WTC11 (cell line): Measurements from ENCODE around the gene SORD. TPM values are rescaled to one million over a fixed set of nuclear protein-coding genes. Genes with fewer than 3 reads are reported as not detected.
"Not testable (repeated sequence)": the region's sequence is repeated elsewhere in the genome, so short reads cannot be mapped to it uniquely, and the experiment has no call there.

Source experiments
- ATAC-seq: fragments of 200-7000 bp; cut with Tn5 transposase; 2 replicates; pipeline ENCODE4 v1.10.0; 2021; ENCODE audit warnings: mild to moderate bottlenecking, moderate library complexity
- CTCF ChIA-PET: fragments of 300-600 bp; sonication (Branson Sonifier 250); formaldehyde crosslinking; loops from one replicate; lab custom pipeline; 2021; ENCODE audit warnings: antibody characterized with exemption; lab: Charles Lee
- POLR2A ChIA-PET: fragments of 350-600 bp; sonication (Branson Sonifier 250); formaldehyde crosslinking; loops from one replicate; lab custom pipeline; 2021; ENCODE audit warnings: antibody characterized with exemption; lab: Charles Lee
- DNase-seq: peaks from one replicate; pipeline ENCODE4 v3.0.0; 2021; ENCODE audit warnings: low spot score
- H3K27ac Mint-ChIP-seq: 2 replicates; pipeline ENCODE4 v1.8.0; 2021; ENCODE audit warnings: mixed read lengths
- H3K27me3 Mint-ChIP-seq: 2 replicates; pipeline ENCODE4 v1.8.0; 2021; ENCODE audit warnings: low read depth, mild to moderate bottlenecking, moderate library complexity, mixed read lengths
- H3K36me3 Mint-ChIP-seq: 2 replicates; pipeline ENCODE4 v1.8.0; 2021; ENCODE audit warnings: mixed read lengths
- H3K4me1 Mint-ChIP-seq: 2 replicates; pipeline ENCODE4 v1.8.0; 2022; ENCODE audit warnings: mixed read lengths
- H3K4me3 Mint-ChIP-seq: 2 replicates; pipeline ENCODE4 v1.8.0; 2021; ENCODE audit warnings: mild to moderate bottlenecking, moderate library complexity, mixed read lengths
- H3K9me3 Mint-ChIP-seq: 2 replicates; pipeline ENCODE4 v1.8.0; 2021; ENCODE audit warnings: mixed read lengths
- ATF1 ChIP-seq: sonication (generic); formaldehyde crosslinking; IDR thresholded peaks from 2 replicates; pipeline ENCODE4 v1.8.1; 2023; ENCODE audit warnings: mild to moderate bottlenecking, moderate library complexity, missing genetic modification reagents
- CREB1 ChIP-seq: sonication (generic); formaldehyde crosslinking; IDR thresholded peaks from 2 replicates; pipeline ENCODE4 v1.8.0; 2023; ENCODE audit warnings: mild to moderate bottlenecking, missing genetic modification reagents
- CREM ChIP-seq: sonication (generic); formaldehyde crosslinking; IDR thresholded peaks from 2 replicates; pipeline ENCODE4 v1.8.1; 2022; ENCODE audit warnings: mild to moderate bottlenecking, missing genetic modification reagents, moderate library complexity
- NFATC4 ChIP-seq: fragments of 250-450 bp; sonication (Bioruptor Pico); IDR thresholded peaks from 2 replicates; pipeline ENCODE4 v1.9.0; 2021; ENCODE audit warnings: mild to moderate bottlenecking
- NR3C1 ChIP-seq: sonication (generic); formaldehyde crosslinking; conservative IDR thresholded peaks from 2 replicates; pipeline ENCODE4 v1.8.1; 2023; ENCODE audit warnings: low read depth, mild to moderate bottlenecking, missing genetic modification reagents
- SMAD4 ChIP-seq: sonication (generic); formaldehyde crosslinking; IDR thresholded peaks from 2 replicates; pipeline ENCODE4 v1.8.0; 2022; ENCODE audit warnings: mild to moderate bottlenecking, missing genetic modification reagents
- SOX15 ChIP-seq: fragments of 250-450 bp; sonication (Bioruptor Pico); IDR thresholded peaks from 2 replicates; pipeline ENCODE4 v1.9.0; 2021; ENCODE audit warnings: mild to moderate bottlenecking
- TEAD4 ChIP-seq: sonication (generic); formaldehyde crosslinking; IDR thresholded peaks from 2 replicates; pipeline ENCODE4 v1.8.0; 2022; ENCODE audit warnings: mild to moderate bottlenecking, missing genetic modification reagents
- ZNF671 ChIP-seq: fragments of 250-450 bp; sonication (Bioruptor Pico); IDR thresholded peaks from 2 replicates; pipeline ENCODE4 v1.8.0; 2021; ENCODE audit warnings: mild to moderate bottlenecking
- total RNA-seq: library from RNA; stranded (reverse); gene quantifications from 3 replicates; pipeline ENCODE4 v1.2.3, GENCODE V29; 2021
- TF ChIP-seq, protein P1 (sequence below): sonication (generic); formaldehyde crosslinking; IDR thresholded peaks from 2 replicates; pipeline ENCODE4 v1.8.0; 2023; ENCODE audit warnings: mild to moderate bottlenecking, missing genetic modification reagents
- TF ChIP-seq, protein P2 (sequence below): sonication (generic); formaldehyde crosslinking; IDR thresholded peaks from 2 replicates; pipeline ENCODE4 v1.8.1; 2022; ENCODE audit warnings: mild to moderate bottlenecking, moderate library complexity, missing genetic modification reagents
- TF ChIP-seq, protein P3 (sequence below): sonication (generic); formaldehyde crosslinking; IDR thresholded peaks from 2 replicates; pipeline ENCODE4 v1.8.1; 2023; ENCODE audit warnings: mild to moderate bottlenecking, moderate library complexity, missing genetic modification reagents
- TF ChIP-seq, protein P4 (sequence below): sonication (generic); formaldehyde crosslinking; conservative IDR thresholded peaks from 2 replicates; pipeline ENCODE4 v1.8.1; 2022; ENCODE audit warnings: mild to moderate bottlenecking, missing genetic modification reagents

SORD gene
- total RNA-seq, 1 experiment from 2014 or later: 46.2 TPM

DNA sequence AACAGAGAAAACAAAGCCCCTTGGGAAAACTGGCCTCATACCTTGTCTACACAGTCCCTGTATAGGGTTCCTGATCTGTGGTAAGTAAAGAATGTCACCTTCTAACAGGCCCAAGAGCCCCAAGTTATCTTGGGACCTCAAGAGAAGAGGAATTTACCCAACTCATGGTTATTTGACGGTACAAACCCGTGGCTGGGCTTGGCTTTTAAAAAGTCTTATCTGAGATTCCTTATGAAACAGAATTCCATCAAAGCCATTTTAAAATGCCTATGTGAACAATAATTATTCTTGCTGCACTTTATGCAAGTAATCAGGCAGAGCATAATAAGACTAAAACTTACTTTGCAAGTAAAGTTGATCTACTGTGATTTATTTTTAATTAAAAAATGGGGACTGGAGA, 13.9 kb upstream of the SORD start:
- Mint-ChIP-seq H3K27me3 (peaks cover 8% of the 10 kb centered on the region), H3K9me3 (peaks cover 54% of the 10 kb centered on the region), H3K4me3 (no peak overlapping the region), H3K27ac (no peak overlapping the region), H3K4me1 (peaks cover 5% of the 10 kb centered on the region), H3K36me3 (peaks cover 20% of the 10 kb centered on the region)
- DNase-seq: no peak
- no peak for ATAC-seq
- TF ChIP-seq ZNF671: no peak
- TF ChIP-seq, protein P1, sequence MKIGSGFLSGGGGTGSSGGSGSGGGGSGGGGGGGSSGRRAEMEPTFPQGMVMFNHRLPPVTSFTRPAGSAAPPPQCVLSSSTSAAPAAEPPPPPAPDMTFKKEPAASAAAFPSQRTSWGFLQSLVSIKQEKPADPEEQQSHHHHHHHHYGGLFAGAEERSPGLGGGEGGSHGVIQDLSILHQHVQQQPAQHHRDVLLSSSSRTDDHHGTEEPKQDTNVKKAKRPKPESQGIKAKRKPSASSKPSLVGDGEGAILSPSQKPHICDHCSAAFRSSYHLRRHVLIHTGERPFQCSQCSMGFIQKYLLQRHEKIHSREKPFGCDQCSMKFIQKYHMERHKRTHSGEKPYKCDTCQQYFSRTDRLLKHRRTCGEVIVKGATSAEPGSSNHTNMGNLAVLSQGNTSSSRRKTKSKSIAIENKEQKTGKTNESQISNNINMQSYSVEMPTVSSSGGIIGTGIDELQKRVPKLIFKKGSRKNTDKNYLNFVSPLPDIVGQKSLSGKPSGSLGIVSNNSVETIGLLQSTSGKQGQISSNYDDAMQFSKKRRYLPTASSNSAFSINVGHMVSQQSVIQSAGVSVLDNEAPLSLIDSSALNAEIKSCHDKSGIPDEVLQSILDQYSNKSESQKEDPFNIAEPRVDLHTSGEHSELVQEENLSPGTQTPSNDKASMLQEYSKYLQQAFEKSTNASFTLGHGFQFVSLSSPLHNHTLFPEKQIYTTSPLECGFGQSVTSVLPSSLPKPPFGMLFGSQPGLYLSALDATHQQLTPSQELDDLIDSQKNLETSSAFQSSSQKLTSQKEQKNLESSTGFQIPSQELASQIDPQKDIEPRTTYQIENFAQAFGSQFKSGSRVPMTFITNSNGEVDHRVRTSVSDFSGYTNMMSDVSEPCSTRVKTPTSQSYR: no peak
- TF ChIP-seq, protein P2, sequence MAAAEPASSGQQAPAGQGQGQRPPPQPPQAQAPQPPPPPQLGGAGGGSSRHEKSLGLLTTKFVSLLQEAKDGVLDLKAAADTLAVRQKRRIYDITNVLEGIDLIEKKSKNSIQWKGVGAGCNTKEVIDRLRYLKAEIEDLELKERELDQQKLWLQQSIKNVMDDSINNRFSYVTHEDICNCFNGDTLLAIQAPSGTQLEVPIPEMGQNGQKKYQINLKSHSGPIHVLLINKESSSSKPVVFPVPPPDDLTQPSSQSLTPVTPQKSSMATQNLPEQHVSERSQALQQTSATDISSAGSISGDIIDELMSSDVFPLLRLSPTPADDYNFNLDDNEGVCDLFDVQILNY: no peak
- ChIA-PET POLR2A (no interaction called here), CTCF (no interaction called here)

DNA sequence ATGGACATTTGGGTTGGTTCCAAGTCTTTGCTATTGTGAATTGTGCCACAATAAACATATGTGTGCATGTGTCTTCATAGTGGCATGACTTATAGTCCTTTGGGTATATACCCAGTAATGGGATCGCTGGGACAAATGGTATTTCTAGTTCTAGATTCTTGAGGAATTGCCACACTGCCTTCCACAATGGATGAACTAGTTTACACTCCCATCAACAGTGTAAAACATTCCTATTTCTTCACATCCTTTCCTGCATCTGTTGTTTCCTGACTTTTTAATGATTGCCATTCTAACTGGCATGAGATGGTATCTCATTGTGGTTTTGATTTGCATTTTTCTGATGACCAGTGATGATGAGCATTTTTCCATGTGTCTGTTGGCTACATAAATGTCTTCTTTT, 7.9 kb upstream of the SORD start:
- H3K36me3 Mint-ChIP-seq, H3K27ac Mint-ChIP-seq, POLR2A ChIA-PET, H3K4me3 Mint-ChIP-seq, CTCF ChIA-PET, DNase-seq, ATAC-seq, H3K4me1 Mint-ChIP-seq: not testable (repeated sequence)
- peaks cover 26% of the 10 kb centered on the region for H3K9me3 Mint-ChIP-seq
- peaks cover 38% of the 10 kb centered on the region for H3K27me3 Mint-ChIP-seq

DNA sequence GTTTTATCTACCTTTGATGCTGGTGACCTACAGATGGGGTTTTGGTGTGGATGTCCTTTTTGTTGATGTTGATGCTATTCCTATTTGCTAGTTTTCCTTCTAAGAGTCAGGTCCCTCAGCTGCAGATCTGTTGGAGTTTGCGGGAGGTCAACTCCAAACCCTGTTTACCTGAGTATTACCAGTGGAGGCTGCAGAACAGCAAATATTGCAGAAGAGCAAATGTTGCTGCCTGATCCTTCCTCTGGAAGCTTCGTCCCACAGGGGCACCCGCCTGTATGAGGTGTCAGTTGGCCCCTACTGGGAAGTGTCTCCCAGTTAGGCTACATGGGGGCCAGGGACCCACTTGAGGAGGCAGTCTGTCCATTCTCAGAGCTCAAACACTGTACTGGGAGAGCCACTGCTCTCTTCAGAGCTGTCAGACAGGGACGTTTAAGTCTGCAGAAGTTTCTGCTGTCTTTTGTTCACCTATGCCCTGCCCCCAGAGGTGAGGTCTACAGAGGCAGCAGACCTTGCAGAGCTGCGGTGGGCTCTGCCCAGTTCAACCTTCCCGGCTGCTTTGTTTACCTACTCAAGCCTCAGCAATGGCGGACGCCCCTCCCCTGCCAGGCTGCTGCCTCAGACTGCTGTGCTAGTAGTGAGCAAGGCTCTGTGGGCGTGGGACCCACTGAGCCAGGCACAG, 2.6 kb upstream of the SORD start:
- POLR2A ChIA-PET, ATAC-seq, H3K36me3 Mint-ChIP-seq, CTCF ChIA-PET, H3K27ac Mint-ChIP-seq, H3K4me3 Mint-ChIP-seq, DNase-seq: not testable (repeated sequence)
- Mint-ChIP-seq H3K9me3 (peaks cover 27% of the 10 kb centered on the region), H3K4me1 (peaks cover 16% of the 10 kb centered on the region), H3K27me3 (peaks cover 53% of the 10 kb centered on the region)

DNA sequence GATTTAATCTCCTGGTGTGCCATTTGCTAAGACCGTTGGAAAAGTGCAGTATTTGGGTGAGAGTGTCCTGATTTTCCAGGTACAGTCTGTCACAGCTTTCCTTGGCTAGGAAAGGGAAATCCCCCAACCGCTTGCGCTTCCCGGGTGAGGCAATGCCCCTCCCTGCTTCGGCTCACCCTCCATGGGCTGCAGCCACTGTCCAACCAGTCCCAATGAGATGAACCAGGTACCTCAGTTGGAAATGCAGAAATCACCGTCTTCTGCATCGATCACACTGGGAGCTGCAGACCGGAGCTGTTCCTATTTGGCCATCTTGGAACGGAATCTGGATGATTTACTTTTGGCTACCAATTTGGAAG, 2.1 kb upstream of the SORD start:
- H3K27ac Mint-ChIP-seq, POLR2A ChIA-PET, H3K36me3 Mint-ChIP-seq, CTCF ChIA-PET, ATAC-seq, DNase-seq, H3K4me3 Mint-ChIP-seq: not testable (repeated sequence)
- H3K27me3 Mint-ChIP-seq: peaks cover 53% of the 10 kb centered on the region
- H3K9me3 Mint-ChIP-seq: peaks cover 27% of the 10 kb centered on the region
- H3K4me1 Mint-ChIP-seq: peaks cover 20% of the 10 kb centered on the region

DNA sequence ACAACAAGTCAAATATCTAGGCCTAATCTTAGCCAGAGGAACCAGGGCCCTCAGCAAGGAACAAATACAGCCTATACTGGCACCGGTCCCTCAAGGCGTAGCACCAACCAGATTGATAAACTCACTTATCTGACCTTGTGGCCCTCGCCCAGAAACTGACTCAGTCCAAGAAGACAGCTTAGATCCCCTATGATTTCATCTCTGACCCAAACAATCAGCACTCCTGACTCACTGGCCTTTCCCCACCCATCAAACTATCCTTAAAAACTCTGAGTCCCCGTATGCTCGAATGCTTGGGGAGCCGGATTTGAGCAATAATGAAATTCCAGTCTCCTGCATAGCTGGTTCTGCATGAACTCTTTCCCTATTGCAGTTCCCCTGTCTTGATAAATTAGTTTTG, 1.6 kb upstream of the SORD start:
- H3K36me3 Mint-ChIP-seq: no peaks in the 10 kb centered on the region; the same call in 1 of the 2 replicates
- peaks cover 51% of the 10 kb centered on the region for H3K27me3 Mint-ChIP-seq
- H3K27ac Mint-ChIP-seq: no peak overlapping the region
- CTCF ChIA-PET: interaction anchor here (1.1 kb wide), 1 partner anchor 14 kb away, joined by 3 read pairs; no protein-coding TSS in a partner anchor
- H3K4me1 Mint-ChIP-seq: peaks cover 23% of the 10 kb centered on the region
- peaks cover 23% of the 10 kb centered on the region for H3K9me3 Mint-ChIP-seq
- POLR2A ChIA-PET: no interaction called here
- H3K4me3 Mint-ChIP-seq: peak overlapping the region; percentile 38; the same call in 1 of the 2 replicates
- ATAC-seq: no peak
- TF ChIP-seq, protein P3, sequence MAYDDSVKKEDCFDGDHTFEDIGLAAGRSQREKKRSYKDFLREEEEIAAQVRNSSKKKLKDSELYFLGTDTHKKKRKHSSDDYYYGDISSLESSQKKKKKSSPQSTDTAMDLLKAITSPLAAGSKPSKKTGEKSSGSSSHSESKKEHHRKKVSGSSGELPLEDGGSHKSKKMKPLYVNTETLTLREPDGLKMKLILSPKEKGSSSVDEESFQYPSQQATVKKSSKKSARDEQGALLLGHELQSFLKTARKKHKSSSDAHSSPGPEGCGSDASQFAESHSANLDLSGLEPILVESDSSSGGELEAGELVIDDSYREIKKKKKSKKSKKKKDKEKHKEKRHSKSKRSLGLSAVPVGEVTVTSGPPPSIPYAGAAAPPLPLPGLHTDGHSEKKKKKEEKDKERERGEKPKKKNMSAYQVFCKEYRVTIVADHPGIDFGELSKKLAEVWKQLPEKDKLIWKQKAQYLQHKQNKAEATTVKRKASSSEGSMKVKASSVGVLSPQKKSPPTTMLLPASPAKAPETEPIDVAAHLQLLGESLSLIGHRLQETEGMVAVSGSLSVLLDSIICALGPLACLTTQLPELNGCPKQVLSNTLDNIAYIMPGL: no peak
- TF ChIP-seq SOX15: no peak
- TF ChIP-seq, protein P1: no peak
- TF ChIP-seq CREM (CRISPR knock-in tag): no peak
- no peak for TF ChIP-seq SMAD4 (CRISPR knock-in tag)
- no peak for TF ChIP-seq ATF1 (CRISPR knock-in tag)
- TF ChIP-seq TEAD4 (CRISPR knock-in tag): no peak
- TF ChIP-seq CREB1: no peak
- no peak for TF ChIP-seq NFATC4 (CRISPR knock-in tag)
- TF ChIP-seq NR3C1: no peak
- TF ChIP-seq, protein P4, sequence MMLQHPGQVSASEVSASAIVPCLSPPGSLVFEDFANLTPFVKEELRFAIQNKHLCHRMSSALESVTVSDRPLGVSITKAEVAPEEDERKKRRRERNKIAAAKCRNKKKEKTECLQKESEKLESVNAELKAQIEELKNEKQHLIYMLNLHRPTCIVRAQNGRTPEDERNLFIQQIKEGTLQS: no peak
- no peak for DNase-seq
